K562 (cell line): ENCODE data around the gene POLR1A. TPM values are rescaled to one million over a fixed set of nuclear protein-coding genes. Genes with fewer than 3 reads are reported as not detected.

Source experiments
- ARID3B ChIP-seq: fragments of 250-450 bp; sonication (Bioruptor Pico); IDR thresholded peaks from 2 replicates; pipeline ENCODE4 v1.4.0; 2020; ENCODE audit warnings: borderline replicate concordance
- CHD4 ChIP-seq: fragments of 200-600 bp; sonication (generic); IDR thresholded peaks from 3 replicates; pipeline ENCODE4 v1.6.1; 2012; ENCODE audit warnings: low read depth, mild to moderate bottlenecking, mixed read lengths, low read length, inconsistent platforms; ENCODE audit not compliant: insufficient read depth, insufficient replicate concordance, poor library complexity, severe bottlenecking
- CTCF ChIP-seq, 3 experiments: IDR thresholded peaks in 2 of 3; conservative IDR thresholded peaks in 1 of 3; 2 replicates each; pipeline ENCODE4 v1.5.1; 2011 to 2012; ENCODE audit warnings: low read length in 3 of 3, mild to moderate bottlenecking in 3 of 3, control low read depth in 2 of 3, improper control_type of control experiment in 1 of 3, inconsistent platforms in 1 of 3, low read depth in 1 of 3, mixed read lengths in 1 of 3, moderate library complexity in 1 of 3; ENCODE audit not compliant: insufficient read depth in 2 of 3
- E2F4 ChIP-seq: sonication (generic); formaldehyde crosslinking; IDR thresholded peaks from 2 replicates; pipeline ENCODE4 v1.8.0; 2022; ENCODE audit warnings: mild to moderate bottlenecking, low read depth, missing genetic modification reagents
- E4F1 ChIP-seq: fragments of 250-450 bp; sonication (Bioruptor Pico); IDR thresholded peaks from 2 replicates; pipeline ENCODE4 v1.5.0; 2021; ENCODE audit warnings: mild to moderate bottlenecking, borderline replicate concordance
- ETS1 ChIP-seq: conservative IDR thresholded peaks from 2 replicates; pipeline ENCODE4 v1.6.1; 2011; ENCODE audit warnings: low read depth, mild to moderate bottlenecking, low read length; ENCODE audit not compliant: control insufficient read depth
- GTF2A2 ChIP-seq: IDR thresholded peaks from 2 replicates; pipeline ENCODE4 v1.6.1; 2016; ENCODE audit warnings: mild to moderate bottlenecking, missing genetic modification characterization, missing compliant biosample characterization
- ILF3 ChIP-seq: fragments of 450-650 bp; IDR thresholded peaks from 2 replicates; pipeline ENCODE4 v1.6.1; 2018; ENCODE audit warnings: antibody characterized with exemption, mild to moderate bottlenecking, moderate library complexity, borderline replicate concordance
- MAX ChIP-seq: sonication (generic); formaldehyde crosslinking; IDR thresholded peaks from 2 replicates; pipeline ENCODE4 v1.9.0; 2022; ENCODE audit warnings: mild to moderate bottlenecking, missing genetic modification reagents
- NR2C1 ChIP-seq, 2 experiments: fragments of 450-650 bp; IDR thresholded peaks; 2 replicates each; pipeline ENCODE4 v1.6.1; 2017; ENCODE audit warnings: mild to moderate bottlenecking in 2 of 2, antibody characterized with exemption in 1 of 2, inconsistent platforms in 1 of 2, missing compliant biosample characterization in 1 of 2, missing genetic modification characterization in 1 of 2
- POLR2A ChIP-seq: fragments of 450-650 bp; conservative IDR thresholded peaks from 2 replicates; pipeline ENCODE4 v1.6.1; 2016
- RBFOX2 ChIP-seq: fragments of 200-400 bp; formaldehyde crosslinking; IDR thresholded peaks from 2 replicates; pipeline ENCODE4 v1.6.1; 2017; ENCODE audit warnings: low read depth, mild to moderate bottlenecking, low read length, moderate library complexity
- SNRNP70 ChIP-seq: fragments of 200-400 bp; formaldehyde crosslinking; optimal IDR thresholded peaks from 2 replicates; pipeline ENCODE3; 2017; ENCODE audit warnings: low read depth, low read length
- SREBF2 ChIP-seq: sonication (generic); formaldehyde crosslinking; IDR thresholded peaks from 2 replicates; pipeline ENCODE4 v1.4.0; 2020; ENCODE audit warnings: mild to moderate bottlenecking, missing genetic modification reagents
- THAP7 ChIP-seq: fragments of 250-450 bp; sonication (Bioruptor Pico); IDR thresholded peaks from 2 replicates; pipeline ENCODE4 v1.5.0; 2021
- ZNF174 ChIP-seq: fragments of 250-450 bp; sonication (Bioruptor Pico); IDR thresholded peaks from 2 replicates; pipeline ENCODE4 v1.4.0; 2020; ENCODE audit warnings: mild to moderate bottlenecking
- ZNF57 ChIP-seq: fragments of 450-650 bp; formaldehyde crosslinking; IDR thresholded peaks from 2 replicates; pipeline ENCODE4 v1.4.0; 2020; ENCODE audit warnings: mild to moderate bottlenecking, moderate library complexity
- polyA plus RNA-seq, 8 experiments: library from polyadenylated mRNA; depleted of rRNA in 4 of 8; stranded (reverse) in 5 of 8; unstranded in 3 of 8; fragments of >200 nt; fragmentation: Nextera tagmentation in 2 of 8; fragmentation: Illumina TruSeq in 1 of 8; extraction: Ambion mirVana in 2 of 8; extraction: Trizol in 1 of 8; gene quantifications; 2 replicates each; pipeline versions ENCODE4 v1.2.1 to v1.2.3, GENCODE V29; 2011 to 2014; ENCODE audit warnings: inconsistent platforms in 1 of 8, missing spikeins in 1 of 8
- total RNA-seq, 7 experiments: library from RNA; depleted of rRNA in 6 of 7; stranded (reverse); fragments of >200 nt in 6 of 7; fragmentation: Illumina TruSeq in 2 of 7; extraction: Trizol in 2 of 7; gene quantifications; 2 replicates each; pipeline versions ENCODE4 v1.2.1 to v1.2.3, GENCODE V29; 2011 to 2021; ENCODE audit warnings: low replicate concordance in 1 of 7

Gene POLR1A
- total and polyA plus RNA-seq, 9 of the 15 experiments (the other 6 are each of a cell fraction or from before 2014, with no cell fraction given): 3.0 to 72.1 (median 21.8) TPM

GRCh38 chr2:86105252-86105968, at the start of gene POLR1A (continued):
- no peak for TF ChIP-seq ARID3B (CRISPR knock-in tag)
- no peak for TF ChIP-seq NR2C1 (IDR thresholded peaks at IDR 0.05)
- TF ChIP-seq NR2C1 (tag; IDR thresholded peaks at IDR 0.05): peak; percentile 49; the same call in 1 of the 2 replicates
- TF ChIP-seq ZNF174 (CRISPR knock-in tag): no peak
- TF ChIP-seq THAP7: no peak
- TF ChIP-seq ILF3: no peak
- peak; percentile 50; the same call in 1 of the 2 replicates for TF ChIP-seq RBFOX2
- TF ChIP-seq E4F1 (CRISPR knock-in tag): no peak
- TF ChIP-seq ETS1: peak; percentile 91; the same call in 1 of the 2 replicates
- TF ChIP-seq POLR2A: 0 out of 2 replicates have a peak, but pooled peaks have one; percentile 66
- no peak for TF ChIP-seq GTF2A2
- TF ChIP-seq CHD4: no peak
- TF ChIP-seq ZNF57 (CRISPR knock-in tag): no peak
- no peak for TF ChIP-seq SNRNP70
- no peak for TF ChIP-seq SREBF2 (CRISPR knock-in tag)
- no peak for TF ChIP-seq E2F4 (CRISPR knock-in tag)
- TF ChIP-seq CTCF (IDR thresholded peaks at IDR 0.05 in 2 of 3, conservative IDR thresholded peaks at IDR 0.05 in 1 of 3; ENCODE audit: insufficient read depth in 2 of 3, low read depth in 1 of 3, low read length in 3 of 3): no peak
- no peak for TF ChIP-seq MAX (CRISPR knock-in tag)
